NCI-H2029 (cell line): ENCODE data around the gene SLIT3.
"Not testable (repeated sequence)": the region's sequence is repeated elsewhere in the genome, so short reads cannot be mapped to it uniquely, and the experiment has no call there.

Experiments
- DNase-seq: peaks from one replicate; lab custom pipeline; 2025; lab: John Stamatoyannopoulos, UW

Gene SLIT3

DNA sequence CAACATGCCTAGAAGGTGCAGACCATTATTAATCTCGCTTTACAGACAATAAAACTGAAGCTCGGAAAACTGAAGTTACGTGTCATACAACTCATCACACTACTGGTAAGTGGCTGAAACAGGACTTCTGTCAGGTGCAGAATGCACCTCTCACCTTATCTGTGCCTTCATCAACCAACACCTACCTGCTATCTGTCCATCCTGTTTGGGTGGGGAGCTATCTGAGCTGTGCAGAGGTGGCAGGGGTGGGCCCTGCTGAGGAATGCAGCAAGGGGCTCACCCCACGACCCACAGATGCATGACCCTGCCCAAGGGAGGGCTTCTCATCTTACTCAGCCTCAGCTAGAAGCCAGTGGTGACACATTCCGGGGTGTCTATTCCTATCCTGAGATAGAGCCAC, 81.6 kb downstream of the SLIT3 start:
- DNase-seq: no peak

DNA sequence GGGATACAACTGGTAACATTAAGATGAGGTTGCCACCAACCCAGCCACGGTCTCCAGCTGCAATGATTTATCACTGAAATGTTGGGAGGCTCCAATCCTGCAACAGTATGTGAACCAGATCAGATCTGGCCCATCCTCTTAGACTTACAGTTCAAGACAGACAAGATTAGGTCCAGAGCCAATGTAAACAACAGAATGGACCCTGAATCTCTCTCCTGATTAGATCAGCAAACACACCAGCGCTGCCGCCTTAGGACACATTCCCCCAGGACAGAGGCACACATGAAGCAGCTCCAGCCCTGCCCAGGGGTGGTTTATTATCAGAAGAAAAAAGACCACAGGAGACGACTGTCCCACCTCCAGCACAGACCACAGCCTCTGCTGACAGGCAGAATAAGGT, 82.1 kb downstream of the SLIT3 start:
- no peak for DNase-seq

- no peak for DNase-seq
Observed at GRCh38 chr5:169218176-169218575, 82.8 kb downstream of the SLIT3 start.

DNA sequence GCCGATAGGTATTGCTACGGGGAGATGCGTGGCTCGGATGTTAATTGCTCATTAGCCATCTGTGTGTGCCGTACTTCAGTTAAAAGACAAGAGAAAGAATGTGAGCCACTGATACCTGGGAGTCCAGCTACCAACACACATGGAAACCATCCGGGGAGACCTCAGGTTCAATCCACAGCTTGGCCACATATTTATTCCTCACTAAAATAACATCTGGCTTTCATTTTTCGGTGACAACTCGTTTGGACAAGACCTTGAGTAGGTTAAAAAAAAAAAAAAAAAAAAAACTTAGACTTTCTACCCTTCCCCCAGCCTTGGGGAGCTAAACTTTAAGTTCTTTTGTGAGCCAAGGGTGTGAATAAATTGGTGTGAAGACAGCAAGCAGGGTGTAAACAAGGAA, 84.1 kb downstream of the SLIT3 start:
- no peak for DNase-seq

GRCh38 chr5:169213479-169213878, 87.5 kb downstream of the SLIT3 start:
- DNase-seq: no peak

DNA sequence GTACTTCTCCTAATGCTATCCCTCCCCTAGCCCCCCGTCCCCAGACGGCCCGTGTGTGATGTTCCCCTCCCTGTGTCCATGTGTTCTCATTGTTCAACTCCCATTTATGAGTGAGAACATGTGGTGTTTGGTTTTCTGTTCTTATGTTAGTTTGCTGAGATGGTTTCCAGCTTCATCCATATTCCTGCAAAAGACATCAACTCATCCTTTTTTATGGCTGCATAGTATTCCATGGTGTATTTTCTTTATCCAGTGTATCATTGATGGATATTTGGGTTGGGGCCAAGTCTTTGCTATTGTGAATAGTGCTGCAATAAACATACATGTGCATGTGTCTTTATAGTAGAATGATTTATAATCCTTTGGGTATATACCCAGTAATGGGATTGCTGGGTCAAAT, 89.2 kb downstream of the SLIT3 start:
- not testable (repeated sequence) for DNase-seq

- DNase-seq: no peak
Observed at GRCh38 chr5:169204788-169205400, 96.0 kb downstream of the SLIT3 start.

GRCh38 chr5:169202969-169203368, 98.0 kb downstream of the SLIT3 start:
- no peak for DNase-seq

DNA sequence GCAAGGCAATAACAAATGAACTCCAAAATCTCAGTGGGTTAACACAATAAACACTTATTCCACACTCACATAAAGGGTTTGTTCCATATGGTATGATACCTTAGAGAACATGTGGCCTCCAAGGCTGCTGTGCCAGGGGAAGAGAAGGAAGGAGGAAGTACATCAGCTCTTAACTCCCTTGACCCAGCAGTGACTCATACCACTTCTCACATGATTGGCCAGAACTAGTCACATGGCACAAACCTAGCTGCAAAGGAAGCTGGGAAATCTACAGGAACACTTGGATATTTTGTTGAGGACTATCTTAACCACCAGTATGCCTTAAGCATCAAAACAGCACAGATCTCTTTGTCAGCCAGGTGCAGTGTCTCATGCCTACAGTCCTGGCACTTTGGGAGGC, 99.3 kb downstream of the SLIT3 start:
- DNase-seq: no peak

DNA sequence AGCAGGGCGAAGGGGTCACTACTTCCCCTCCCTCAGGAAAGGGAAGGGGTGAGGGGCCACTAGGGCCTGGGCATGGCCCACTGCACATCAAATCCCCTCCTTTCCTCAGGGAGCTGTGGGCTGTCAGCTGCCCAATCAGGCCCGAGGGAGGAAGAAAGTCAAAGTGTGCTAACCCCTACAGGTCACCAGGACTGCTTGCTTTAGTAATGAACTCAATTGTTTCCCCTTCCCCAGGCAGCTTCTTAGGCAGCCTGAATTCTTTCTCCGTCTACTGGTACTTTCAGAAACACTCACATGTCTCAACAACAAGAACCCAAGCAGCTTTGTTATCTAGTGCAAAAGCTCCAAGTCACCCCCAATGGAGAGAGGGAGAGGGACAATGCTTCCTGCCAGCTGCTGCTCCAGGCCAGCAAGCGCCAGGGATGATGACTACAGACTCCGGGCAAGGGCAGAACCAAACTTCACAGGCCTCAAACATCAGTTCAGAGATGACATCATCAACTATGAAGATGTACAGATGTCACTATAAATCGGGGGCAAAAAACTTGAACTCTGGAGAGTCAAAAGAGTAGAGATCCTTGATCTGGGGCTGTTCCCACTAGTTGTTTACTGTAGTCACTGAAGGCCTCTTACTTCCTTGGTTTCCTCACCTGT, 100.7 kb downstream of the SLIT3 start:
- no peak for DNase-seq

GRCh38 chr5:169197343-169197742, 103.6 kb downstream of the SLIT3 start:
- DNase-seq: no peak

DNA sequence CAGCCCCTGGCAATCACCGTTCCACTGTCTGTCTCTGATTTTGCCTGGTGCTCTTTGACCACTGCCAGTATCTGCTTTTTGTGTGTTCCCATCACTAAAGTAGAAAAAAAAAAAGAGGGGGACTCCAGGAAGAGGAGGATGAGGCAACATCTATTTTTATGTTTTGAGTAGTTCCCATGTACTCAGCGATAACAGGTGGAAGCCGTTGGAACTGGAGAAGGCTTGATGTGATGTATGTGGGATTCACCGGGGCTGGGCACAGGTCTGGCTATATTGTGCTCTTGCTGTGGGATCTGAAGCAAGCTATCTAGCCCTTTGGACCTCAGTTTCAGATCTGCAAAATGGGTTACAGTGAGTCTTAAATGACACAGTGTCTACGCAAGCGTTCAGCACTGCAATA, 104.9 kb downstream of the SLIT3 start:
- no peak for DNase-seq

DNA sequence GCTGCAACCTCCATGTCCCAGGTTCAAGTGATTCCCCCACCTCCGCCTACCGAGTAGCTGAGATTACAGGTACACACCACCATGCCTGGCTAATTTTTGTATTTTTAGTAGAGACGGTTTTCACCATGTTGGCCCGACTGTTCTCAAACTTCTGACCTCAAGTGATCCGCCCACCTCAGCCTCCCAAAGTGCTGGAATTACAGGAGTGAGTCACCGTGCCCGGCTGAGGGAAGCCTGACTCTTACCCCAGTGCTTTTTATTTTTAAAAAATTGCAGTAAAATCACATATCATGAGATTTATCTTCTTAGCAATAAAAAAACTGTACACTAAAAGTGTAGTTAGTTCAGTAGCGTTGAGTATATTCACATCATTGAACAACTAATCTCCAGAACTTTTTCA, 105.3 kb downstream of the SLIT3 start:
- no peak for DNase-seq

- DNase-seq: no peak
Observed at GRCh38 chr5:169192536-169192935, 108.4 kb downstream of the SLIT3 start.

DNA sequence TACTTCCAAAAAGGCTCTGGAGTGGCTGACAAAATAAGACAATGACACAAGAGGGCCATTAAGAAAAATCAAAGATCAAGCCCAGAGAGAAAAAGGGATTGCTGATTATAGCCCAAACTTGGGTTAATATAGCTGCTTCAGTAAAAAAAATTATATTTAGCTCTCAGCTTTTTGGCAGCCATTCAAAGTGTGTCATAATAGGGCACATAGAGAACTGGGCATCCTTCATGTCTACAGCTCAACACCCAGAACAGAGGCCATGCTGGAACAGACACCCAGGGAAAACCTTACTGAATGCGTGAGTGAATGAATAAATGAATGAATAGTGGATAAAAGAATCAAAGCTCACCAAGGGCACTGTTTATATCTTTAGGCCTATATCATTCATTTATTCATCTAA, 110.1 kb downstream of the SLIT3 start:
- DNase-seq: no peak

GRCh38 chr5:169185626-169186025, 115.3 kb downstream of the SLIT3 start:
- DNase-seq: no peak

GRCh38 chr5:169183576-169183975, 117.4 kb downstream of the SLIT3 start:
- no peak for DNase-seq

DNA sequence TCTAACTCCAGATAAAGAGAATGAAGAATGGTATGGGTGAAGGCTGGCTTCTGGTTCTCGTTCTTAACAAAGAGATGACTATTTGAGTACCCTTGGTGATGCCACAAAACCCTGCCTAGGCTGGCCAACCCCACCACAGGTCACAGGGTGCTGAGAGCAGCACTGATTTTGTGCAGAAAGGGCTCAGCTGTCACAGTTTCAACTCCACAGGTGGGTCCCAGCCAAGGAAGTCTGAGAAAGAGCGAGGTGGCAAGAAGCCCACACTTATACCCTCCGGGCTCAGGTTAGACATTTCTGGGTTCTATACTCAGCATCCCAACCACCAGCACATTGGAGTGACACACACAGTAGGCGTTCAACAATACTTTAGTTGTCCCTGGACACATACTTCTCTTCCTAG, 118.1 kb downstream of the SLIT3 start:
- DNase-seq: no peak

DNA sequence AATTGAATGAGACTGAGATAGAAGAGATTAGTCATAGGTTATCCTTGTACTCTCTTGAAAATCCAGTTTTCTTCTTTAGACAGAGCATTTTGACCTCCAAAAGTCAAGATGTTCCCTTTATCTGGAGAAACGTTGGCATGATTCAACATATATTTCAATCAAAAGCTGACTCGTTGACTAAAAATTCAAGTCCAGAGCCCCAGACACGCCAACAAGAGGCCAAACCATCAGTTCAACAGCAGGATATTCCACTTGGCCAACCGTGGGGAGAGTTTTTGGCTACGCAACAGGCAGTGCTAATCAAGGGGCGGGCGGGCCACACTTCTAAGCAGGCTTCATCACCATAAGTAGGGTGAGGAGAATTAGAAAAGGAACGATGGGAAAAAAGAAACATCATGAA, 119.1 kb downstream of the SLIT3 start:
- no peak for DNase-seq

DNA sequence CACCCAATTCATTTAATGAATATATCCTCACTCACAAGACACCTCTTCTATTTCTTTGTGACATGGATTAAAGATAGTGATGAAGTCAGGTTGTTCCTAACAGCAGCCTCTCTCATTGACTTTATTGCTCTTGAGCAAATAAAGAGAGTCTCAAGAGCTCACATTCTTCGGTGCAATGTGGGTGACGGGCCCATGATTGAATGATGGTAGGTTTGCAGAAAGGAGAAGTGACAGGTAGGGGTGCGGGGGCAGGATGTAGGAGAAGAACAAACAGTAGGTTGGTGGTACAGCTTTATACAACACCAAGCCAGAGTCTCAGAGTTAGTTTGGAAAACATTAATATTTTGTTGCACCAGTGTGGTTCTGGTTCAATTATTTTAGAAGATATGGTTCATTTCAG, 122.2 kb downstream of the SLIT3 start:
- no peak for DNase-seq

DNA sequence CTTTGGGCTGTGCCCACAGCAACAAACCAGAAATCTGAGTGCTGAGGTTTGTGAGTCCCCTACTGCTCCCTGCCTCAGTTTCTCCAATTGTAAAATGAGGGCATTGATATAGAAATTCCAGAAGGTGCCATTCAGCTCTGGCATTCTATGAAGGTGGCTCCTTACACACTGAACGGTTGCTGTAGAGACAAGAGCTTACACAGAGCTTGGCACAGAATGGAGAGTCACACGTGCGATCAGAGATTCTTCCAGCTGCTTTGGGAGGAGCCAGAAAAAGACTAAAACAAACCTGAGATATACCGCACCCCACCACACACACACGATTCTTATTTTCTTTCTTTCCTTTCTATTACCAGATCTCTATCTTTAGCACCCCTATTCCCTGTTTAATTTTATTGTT, 122.7 kb downstream of the SLIT3 start:
- no peak for DNase-seq

DNA sequence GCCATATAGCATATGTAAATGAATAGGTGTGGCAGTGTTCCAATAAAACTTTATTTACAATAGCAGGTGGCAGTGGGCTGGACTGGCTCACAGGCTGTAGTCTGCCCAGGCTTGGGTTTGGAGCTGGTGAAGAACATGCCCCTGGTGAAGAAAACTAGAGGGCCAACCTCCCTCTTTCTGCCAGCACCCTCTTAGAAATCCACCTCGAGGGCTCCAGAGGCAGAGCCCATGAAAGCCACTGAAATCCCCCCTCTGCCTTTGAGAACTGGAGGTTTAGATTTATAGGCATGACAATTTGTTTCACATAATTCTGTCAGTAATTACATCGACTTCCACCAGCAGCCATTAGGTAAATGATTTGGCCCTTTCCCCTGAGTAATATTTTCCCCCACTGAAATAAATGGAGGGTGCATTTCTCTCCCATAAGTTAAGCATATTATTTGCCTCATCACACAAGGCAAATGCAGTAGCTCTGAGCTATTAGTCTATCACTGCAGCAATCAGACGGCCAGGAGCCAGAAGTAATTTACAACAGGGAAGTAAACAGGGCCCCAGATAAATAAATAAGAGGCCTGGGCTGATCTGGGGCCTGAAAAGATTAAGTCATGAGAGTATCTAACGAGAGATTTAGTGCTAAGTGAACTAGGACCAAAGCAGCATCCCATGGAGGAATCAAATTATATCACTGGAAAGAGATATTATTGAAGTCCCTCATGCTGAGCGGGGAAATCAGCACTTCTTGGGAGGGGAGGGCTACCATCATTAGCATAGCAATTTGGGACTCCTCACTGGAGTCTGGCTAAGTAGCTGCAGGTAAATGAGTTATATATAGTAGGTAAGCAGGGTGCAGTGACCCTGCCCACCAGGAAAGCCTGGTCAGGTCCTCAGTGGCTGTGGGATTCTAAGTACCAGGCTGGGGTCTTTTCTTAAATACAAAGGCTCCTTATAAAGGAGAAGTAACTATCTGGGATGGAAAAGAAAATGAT, 123.9 kb downstream of the SLIT3 start:
- DNase-seq: no peak

- DNase-seq: no peak
Observed at GRCh38 chr5:169175733-169176132, 125.2 kb downstream of the SLIT3 start.
